Activated CD8-positive, alpha-beta memory T cell treated with anti-CD3 and anti-CD28 coated beads for 24 hours (primary cell): Measurements from ENCODE around the gene ADCY2.
"Not testable (repeated sequence)": the region's sequence is repeated elsewhere in the genome, so short reads cannot be mapped to it uniquely, and the experiment has no call there.

ENCODE experiments used
- DNase-seq: peaks from one replicate; pipeline ENCODE4 v3.0.0-alpha.2; 2020

Gene ADCY2

DNA sequence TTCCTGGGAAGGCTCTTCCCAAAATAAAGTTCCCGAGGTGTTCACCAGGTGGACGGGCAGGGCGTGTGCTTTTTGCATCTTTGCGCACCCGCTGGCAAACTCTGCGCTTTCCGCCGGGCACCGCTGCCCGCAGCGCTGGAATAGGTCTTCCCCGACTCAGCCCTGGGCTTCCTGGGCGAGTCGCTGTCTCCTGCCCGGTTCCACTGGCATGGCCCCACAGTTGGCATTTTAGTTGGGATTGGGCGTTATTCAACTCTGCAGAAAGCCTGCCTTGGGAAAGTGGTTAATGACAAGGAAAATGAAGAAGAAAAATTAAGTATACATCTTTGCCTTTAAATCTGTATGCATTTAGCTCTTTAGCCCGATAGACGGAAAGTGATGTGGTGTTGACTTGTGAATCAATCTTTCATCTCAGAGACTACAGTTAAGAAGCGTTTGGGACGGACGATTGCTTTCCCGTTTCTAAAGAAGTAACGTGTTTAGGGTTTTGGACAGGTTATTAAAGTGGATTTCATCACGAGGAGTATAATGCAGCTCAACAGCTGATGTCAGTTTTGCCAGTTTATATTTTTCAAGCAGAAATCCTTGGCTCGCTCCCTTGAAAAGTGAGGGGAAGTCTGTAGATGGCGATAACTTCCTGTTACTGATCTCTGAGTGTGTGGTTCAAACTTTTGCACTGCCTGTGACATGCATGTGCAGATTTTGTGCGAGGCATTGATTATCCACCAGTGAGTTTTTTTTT lies 946 bp downstream of the ADCY2 start:
- DNase-seq = no peak

DNA sequence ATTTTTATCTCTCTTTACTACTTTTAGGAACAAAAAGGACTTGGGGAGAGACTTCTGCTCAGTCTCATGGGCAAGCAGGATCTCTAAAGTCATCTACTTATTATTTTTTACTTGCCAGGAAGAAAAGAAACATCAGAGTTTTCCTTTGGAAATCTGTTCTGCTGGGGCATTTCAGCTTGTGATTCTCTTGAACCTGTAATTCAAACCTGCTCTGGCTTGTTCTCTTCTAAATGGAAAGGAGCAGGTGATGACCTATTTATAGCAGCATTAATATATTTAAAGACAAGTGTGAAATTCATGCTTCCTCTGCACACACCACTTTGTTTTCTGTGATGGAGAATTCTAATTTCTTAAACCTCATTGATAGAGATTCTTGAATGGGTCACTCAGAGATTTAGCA lies 2.0 kb downstream of the ADCY2 start:
- no peak for DNase-seq

DNA sequence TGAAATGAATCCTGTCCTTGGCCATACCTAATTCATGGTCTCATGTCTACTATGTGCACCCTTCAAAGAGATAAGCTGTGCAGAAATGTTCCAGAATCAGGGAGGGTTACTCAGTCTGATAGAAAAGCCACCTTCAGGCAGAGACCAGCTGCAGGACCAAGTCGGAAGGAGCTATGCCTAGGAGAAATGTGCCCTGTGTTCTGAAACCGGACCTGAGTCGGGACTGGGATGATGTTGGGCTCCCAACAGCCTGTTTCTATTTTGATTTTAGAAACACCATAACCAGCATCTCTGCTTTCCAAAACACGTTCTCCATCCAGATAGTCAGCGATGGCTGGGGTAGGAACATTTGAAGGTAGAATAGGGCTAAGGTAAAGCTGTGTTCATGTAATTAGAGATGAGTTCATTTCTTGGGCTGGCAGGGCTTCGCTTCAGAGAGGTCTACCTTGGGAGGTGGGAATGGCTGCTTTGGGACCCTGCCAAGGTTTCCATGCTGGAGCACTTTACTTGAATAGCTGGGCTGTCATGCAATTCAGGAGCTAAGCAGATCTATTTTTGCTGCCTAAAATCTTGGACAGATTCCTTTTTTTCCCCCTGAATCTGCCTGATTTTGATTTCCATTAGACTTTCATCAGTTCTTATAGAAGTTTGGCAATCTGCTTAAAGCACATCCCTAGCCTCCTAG lies 2.8 kb downstream of the ADCY2 start:
- no peak for DNase-seq

GRCh38 chr5:7405277-7405676 lies 9.3 kb downstream of the ADCY2 start:
- DNase-seq = no peak

- no peak for DNase-seq
Observed at GRCh38 chr5:7410936-7411511, 15.1 kb downstream of the ADCY2 start.

DNA sequence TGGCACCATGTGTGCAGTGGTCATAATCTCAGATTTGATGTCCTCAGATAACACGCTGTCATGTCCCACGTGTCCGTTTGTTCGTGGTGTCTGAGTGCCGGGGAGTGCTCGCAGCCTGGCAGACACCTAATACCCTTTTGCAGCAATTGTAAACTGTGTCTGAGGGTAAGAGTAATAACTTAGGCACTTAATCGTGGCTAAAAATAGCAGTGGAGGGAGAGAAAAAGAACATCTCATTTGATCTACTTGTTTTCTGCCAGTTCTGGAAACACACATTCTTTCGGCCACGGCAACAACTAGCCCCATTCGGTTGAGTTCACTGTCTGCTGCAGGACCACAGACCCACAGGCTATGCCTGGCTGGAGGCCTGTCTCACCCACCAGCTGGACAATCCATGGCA lies 16.5 kb downstream of the ADCY2 start:
- no peak for DNase-seq

GRCh38 chr5:7415123-7415522 lies 19.2 kb downstream of the ADCY2 start:
- no peak for DNase-seq

DNA sequence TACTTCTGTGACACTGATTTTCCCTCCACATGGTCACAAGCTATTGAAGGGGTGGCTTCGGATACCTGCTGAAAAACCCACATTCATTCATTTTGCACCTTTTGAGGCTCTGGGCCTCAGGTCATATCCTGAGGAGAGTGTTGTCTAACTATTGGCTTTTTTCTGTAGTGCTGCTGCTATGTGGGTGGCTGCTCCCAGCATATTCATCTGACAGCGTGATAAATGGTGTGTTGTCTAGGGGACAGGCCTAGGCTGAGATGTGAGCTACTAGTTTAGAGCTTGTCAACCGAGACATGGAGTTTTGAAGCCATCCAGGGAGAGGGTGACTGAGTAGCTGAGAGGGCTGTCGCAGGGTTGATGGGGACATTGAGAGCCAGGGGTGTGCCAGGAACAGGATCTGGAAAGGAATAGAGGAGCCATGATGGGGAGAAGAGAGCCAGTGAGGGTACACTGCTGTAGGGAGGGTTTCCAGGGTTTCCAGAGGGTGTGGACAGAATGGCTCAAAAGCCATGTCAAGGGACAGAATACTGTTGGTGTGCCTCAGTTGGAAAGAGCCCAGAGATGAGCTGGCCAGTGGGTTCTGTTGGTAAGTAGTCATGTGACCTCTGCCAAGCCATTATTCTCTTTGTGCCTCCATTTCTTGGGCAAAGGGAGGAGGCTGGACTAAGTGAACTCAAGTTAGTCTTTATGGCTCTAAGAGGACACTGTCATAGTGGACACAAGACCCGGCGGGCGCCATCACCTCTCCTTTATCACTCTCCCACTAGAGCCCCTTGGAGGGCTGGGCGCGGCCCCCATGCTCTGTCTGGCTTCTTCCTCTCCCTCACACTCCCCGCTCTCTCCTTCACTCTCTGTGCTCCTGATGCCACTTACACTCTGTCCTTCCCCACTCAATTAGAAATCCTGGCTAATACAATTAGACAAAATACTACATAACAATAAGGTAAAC lies 19.9 kb downstream of the ADCY2 start:
- DNase-seq = no peak

DNA sequence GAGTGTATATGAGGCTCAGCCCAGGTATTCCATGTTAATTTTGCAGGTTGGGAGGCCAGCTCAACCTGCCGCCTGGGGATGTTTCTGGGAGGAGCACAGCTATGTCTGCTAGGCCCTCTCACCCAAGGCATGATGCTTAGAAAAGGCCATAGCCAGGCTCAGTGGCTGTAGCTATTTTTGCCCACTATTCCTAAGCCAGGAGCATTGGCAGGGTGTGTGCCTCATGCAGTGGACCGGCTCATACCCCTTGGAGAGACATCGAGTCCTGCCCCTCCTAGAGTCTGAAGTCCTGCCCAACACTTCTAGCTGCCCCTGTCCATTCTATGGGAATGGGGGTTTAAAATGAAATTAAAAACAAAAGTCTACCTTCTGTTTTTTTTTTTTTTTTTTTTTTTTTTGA lies 22.3 kb downstream of the ADCY2 start:
- DNase-seq = no peak

DNA sequence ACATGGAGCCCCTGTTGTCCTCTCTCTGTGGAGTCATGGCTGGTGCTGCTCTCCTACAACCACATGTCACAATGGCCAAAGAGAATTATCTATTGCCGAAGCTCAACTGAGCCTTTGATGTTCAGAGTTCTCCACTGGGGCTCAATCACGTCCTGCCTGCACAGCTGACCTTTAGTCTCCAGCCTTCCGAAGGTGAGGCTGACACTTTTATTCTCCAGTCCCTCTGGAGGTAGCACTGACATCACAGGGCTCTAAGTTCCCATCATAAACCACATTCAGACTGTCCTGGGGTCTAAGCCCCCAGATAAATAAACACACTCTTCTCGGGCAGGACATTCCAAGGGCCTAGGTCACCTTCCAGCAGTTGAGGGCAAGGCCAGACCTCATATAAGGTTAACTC lies 23.4 kb downstream of the ADCY2 start:
- no peak for DNase-seq

- no peak for DNase-seq
Observed at GRCh38 chr5:7419846-7420245, 23.9 kb downstream of the ADCY2 start.

DNA sequence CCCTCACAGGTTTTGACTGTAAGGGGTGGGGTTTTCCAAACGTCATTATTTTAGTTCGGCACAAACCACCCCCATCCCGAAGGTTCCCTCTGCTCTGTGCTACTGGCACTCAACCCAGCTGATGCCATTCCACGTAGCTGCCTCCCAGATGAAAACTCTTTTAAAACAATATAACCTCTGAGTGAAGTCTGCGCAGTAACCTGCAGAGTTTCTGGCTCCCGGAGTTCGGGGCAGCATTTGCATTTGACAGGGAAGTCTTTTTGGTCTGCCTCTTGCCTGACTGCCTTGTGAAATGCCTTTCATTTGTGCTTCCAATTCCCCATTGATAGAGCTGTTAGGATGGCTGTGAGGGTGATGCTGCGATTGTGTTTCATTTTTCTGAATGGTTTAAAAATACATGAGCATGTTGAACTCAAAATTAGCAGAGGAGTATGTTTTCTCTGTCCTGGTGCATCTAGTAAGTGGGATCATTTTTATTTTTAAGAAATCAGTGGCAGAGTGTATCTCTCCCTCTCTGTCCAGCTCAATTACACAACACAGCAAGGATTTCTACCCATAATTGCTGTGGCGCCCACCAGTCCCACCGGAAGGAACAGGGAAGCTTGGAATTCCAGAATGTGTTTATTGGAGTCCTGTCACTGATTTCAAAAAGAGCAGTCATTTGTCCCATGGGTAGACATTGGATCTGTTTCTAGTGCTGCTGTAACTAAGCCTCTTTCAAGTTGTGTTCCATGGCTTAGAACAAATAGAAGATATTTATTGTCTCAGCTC lies 24.8 kb downstream of the ADCY2 start:
- no peak for DNase-seq

DNA sequence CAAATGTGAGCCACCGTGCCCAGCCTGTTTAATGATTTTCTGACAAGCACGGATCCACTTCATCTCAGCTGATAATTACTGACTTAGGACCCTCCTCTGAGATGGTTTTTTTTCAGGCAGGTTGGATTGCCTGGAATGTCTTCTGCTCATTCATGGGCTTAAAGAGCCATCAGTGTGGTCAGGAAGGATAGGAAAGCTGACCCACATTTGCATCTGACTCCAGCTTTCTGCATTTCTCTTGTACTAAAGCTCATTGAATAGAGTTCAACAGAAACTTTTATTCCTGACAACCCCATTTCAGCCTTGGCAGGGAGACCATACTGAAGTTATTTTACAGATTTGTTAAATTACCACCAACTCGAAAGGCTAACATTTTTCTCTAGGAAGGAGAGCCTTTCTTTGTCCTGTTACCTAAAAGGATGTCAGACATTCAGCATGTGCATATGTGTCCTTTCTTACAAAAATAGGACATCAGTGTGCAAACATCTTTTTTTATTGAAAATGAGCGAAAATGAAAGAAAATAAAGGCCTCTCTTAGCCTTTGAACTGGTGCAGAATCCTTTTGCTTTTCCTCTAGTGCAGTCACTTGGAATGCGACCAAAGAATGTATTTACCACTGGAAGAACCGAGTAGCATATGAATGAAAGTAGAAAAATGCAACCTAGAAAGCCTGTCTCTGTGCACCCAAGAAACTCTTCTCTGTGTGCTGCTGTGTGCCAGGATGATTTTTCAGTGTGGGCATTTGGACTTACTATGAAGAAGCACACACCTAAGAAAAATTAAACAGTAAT lies 26.6 kb downstream of the ADCY2 start:
- no peak for DNase-seq

DNA sequence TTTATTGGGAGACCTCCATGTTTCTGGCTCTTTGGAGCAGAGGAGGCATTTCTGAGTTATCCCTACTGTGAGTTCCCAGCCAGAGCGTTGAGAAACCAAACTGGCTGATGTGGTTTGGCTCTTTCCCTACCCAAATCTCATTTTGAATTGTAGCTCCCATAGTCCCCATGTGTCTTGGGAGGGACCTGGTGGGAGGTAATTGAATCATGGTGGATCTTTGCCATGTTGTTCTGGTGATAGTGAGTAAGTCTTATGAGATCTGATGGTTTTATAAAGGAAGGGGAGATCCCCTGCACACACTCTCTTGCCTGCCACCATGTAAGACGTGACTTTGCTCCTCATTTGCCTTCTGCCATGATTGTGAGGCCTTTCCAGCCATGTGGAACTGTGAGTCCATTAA lies 27.3 kb downstream of the ADCY2 start:
- not testable (repeated sequence) for DNase-seq

GRCh38 chr5:7425830-7426229 lies 29.9 kb downstream of the ADCY2 start:
- no peak for DNase-seq

DNA sequence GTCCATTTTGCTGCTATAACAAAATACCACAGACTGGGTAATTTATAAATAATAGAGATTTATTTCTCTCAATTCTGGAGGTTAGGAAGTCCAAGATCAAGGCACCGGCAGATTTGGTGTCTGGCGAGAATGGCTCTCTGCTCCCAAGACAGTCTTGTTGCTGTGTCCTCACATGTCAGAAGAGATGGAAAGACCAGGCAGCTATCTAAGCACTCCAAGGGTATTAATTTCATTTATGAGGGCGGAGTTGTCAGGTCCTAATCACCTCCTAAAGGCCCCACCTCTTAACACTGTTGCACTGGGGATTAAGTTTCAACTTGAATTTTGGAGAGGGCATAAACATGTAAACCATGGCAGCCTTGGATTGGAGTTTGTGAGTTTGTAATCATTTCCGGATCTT lies 30.3 kb downstream of the ADCY2 start:
- no peak for DNase-seq

GRCh38 chr5:7434914-7435313 lies 39.0 kb downstream of the ADCY2 start:
- DNase-seq = no peak

GRCh38 chr5:7435503-7435902 lies 39.6 kb downstream of the ADCY2 start:
- no peak for DNase-seq

DNA sequence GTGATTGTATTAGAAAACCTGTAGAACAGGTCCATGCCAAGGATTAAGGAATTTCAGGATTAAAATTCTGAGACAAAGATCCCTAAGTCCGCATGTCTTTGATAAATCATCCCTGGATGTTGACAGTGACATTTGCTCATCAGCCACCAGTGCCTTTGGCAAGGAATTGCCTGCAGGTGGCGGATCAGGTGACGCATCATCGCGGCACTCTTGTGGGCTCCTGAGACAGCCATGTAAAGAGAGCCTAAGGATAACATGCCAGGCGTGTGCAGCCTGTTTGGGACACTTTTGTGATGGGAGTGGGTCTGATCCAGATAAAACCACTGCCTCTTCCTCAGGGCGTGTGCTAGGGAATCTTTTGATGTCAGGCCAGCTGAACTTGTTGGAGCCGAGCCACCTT lies 40.6 kb downstream of the ADCY2 start:
- DNase-seq = no peak

DNA sequence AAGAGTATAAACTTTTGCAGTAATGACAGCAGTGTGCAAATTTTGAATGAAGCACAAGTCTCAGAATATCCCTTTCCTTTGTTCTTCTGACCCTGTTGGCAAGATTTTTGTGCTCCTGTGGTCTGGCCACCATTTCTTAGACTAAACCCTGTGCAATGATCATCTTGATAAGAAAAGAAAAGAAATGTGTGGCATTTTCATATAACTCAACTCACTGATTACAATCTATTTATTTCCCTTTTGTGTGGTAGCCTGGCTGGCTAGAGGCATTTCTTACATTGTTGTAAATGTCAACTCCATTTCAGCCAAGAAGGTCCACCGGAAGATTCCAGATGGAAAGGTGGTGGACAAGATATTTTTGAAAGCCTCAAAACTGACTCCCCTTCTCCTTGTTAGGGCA lies 41.9 kb downstream of the ADCY2 start:
- DNase-seq = no peak

GRCh38 chr5:7445068-7445467 lies 49.1 kb downstream of the ADCY2 start:
- DNase-seq = no peak

GRCh38 chr5:7445831-7446230 lies 49.9 kb downstream of the ADCY2 start:
- no peak for DNase-seq
